ENCODE measurements around the gene TREH.
"Not testable (repeated sequence)": the region's sequence is repeated elsewhere in the genome, so short reads cannot be mapped to it uniquely, and the experiment has no call there.

TREH gene

DNA sequence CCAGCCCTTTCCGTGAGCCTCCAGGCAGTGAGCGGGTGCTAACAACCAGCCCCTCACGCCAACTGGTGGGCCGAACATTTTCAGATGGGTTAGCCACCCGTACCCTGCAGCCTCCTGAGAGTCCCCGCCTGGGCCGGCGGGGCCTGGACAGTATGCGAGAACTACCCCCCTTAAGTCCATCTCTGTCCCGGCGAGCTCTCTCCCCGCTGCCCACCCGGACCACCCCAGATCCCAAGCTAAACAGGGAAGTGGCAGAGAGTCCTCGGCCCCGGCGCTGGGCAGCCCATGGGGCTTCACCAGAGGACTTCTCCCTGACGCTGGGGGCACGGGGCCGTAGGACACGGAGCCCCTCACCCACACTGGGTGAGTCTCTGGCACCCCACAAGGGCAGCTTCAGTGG, 51.4 kb downstream of the TREH start:
- DNase-seq, result no peak

GRCh38 chr11:118627566-118627965, 51.9 kb downstream of the TREH start:
- DNase-seq, result no peak

GRCh38 chr11:118625976-118626375, 53.5 kb downstream of the TREH start:
- DNase-seq, result no peak

GRCh38 chr11:118625036-118625690, 54.3 kb downstream of the TREH start:
- peak; percentile 48 for DNase-seq

GRCh38 chr11:118623269-118623655, 56.2 kb downstream of the TREH start:
- no peak for DNase-seq

DNA sequence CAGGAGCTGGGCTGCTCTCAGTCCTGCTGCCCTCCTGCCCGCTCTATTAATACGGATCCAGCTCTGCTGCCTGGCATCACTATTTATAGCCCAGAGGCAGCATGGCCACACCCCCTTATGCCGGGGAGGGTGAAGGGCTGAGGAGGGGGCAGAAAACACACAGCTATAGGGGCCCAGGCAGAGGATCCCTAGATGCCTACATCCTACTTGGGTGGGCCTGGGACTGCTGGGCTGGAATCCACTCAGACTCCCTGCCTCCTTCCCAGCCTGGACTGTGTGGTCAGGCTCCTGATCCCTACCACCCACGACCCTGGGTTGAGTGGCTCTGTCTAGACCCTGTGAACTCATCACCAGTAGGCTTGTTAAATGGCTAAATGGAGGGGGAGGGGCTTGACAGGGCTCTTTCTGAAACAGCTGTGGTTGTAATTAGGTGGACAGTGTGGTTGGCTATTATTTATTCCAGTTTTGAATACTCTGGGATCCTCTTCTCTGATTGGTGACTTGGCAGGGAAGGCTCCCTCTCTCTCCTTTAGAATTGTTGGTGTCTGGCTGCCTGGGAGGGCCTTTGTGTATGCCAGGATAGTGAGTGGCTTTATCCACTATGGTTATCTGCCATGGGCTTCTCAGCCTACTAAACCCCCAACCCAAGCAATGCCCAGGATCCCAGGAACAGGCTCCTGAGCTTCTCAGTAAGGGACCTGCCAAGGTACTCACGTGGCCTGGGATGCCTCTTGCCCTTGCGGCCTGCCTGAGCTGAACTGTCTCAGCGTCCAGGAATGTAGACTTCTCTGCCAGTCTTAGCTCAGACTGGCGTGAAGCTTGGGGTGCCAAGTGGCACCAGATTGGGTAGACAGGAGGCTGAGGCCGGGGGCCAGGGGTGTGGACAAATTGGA, 56.8 kb downstream of the TREH start:
- DNase-seq, result peak; percentile 27

GRCh38 chr11:118621784-118622375, 57.6 kb downstream of the TREH start:
- DNase-seq, result no peak

DNA sequence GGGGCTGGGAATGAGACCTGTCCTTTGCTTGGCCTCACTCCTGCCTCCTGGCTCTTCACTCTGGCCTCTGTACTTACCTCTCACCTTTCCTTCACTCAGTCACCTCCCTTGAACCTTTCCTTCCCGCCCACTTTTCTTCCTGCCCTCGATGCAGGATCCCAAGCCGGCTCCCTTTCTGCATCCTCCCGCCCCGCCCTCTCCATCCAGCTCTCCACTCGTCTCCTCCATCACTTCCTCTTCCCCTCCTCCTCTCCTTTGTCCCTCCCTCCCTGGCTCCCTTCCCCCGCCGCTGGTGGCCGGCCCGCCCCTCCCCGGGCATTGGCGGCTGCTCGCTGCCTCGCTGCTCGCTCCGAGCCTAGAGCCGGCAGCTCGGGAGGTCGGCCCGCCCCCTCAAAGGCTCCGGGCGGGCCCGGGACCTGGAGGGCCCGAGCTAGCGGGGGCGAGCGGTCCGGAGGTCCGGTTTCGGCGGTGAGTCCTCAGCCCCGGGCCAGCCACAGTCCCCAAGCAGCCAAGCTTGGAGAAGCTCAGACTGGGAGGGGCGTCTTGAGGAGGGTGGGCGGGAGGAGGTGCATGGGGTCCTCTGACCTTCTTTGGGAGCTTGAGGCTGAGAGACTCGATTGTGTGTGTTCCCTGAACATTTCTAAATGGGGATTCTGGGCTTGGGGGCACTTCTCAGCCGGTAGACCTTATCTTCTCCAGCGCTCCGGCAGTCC, 58.2 kb downstream of the TREH start:
- peak; percentile 89 for DNase-seq

GRCh38 chr11:118620529-118621070, 58.9 kb downstream of the TREH start:
- no peak for DNase-seq

GRCh38 chr11:118619444-118620197, 59.8 kb downstream of the TREH start:
- DNase-seq, result peak; percentile 45

- DNase-seq, result no peak
Observed at GRCh38 chr11:118618991-118619375, 60.5 kb downstream of the TREH start.

GRCh38 chr11:118618115-118618990, 61.1 kb downstream of the TREH start:
- peak; percentile 61 for DNase-seq

GRCh38 chr11:118615976-118616371, 63.5 kb downstream of the TREH start:
- DNase-seq, result no peak

GRCh38 chr11:118615282-118615975, 64.0 kb downstream of the TREH start:
- DNase-seq, result no peak

- DNase-seq, result no peak
Observed at GRCh38 chr11:118614511-118614910, 64.9 kb downstream of the TREH start.

DNA sequence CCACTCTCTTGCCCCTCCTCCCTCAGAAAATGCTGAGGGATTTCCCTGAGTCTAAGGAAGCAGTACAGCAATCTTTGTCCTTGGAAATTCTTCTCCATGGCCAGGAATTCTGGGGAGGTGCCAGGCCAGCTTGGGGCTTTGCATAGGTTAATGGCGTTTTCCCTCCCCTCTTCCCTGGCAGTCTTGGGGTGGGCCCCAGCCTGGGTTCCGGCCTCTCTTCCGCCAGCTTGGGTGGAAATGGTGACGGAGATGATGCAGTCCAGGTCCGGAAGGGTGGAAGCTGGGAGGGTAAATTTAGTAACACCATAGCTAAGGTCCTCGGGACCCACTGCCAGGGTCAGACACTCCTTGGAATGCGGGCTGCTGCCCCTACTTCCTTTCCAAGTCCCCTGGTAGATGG, 67.1 kb downstream of the TREH start:
- no peak for DNase-seq

- not testable (repeated sequence) for DNase-seq
Observed at GRCh38 chr11:118611433-118611795, 68.0 kb downstream of the TREH start.

- peak; percentile 75 for DNase-seq
Observed at GRCh38 chr11:118610773-118611432, 68.5 kb downstream of the TREH start.

DNA sequence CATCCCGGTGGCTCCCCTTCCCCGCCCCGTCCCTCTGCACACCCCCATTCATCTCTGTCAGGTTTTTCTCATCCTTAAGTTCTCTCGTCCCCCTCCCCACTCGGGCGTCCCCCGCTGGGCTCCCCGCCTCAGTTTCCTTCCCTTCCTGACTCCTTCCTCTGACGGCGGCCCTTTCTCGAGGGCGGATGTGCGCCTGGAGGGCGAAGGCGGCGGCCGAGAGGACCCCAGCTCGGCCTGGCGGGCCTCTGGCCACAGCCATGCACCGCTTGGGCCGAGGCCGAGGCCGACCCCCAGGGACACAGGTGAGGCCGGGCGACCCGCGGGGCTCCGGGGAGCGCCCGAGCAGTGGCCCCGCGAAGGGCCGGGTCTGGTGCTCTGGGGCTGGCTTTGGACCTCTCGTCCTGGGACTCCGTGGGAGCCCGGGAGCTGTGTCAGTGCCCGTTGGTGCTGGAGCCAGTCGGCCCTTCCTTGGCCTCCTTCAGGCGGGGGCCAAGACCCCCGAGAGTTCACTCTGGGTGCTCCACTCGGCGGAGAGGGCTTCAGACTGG, 69.2 kb downstream of the TREH start:
- DNase-seq, result no peak
